Mucosa of rectum (tissue), 2 donors: ENCODE results near the gene TAF6L.
A peak's percentile ranks its signal among the peaks of the same experiment; 100 is the strongest.

Experiments
- H3K27ac ChIP-seq, 2 donors: one replicate each; pipeline ENCODE4 v1.7.0; 2013; ENCODE audit warnings: inconsistent platforms in 2 of 2, low read depth in 2 of 2, low read length in 2 of 2
- H3K27me3 ChIP-seq, 2 donors: one replicate each; pipeline ENCODE4 v1.7.0; 2013; ENCODE audit warnings: low read length in 2 of 2; ENCODE audit not compliant: control insufficient read depth in 2 of 2, insufficient read depth in 2 of 2
- H3K36me3 ChIP-seq, 2 donors: one replicate each; pipeline ENCODE4 v1.7.0; 2013; ENCODE audit warnings: low read length in 2 of 2; ENCODE audit not compliant: control insufficient read depth in 2 of 2, insufficient read depth in 2 of 2
- H3K4me1 ChIP-seq, 2 donors: one replicate each; pipeline ENCODE4 v1.7.0; 2013; ENCODE audit warnings: low read length in 2 of 2, mild to moderate bottlenecking in 1 of 2; ENCODE audit not compliant: control insufficient read depth in 2 of 2, insufficient read depth in 2 of 2
- H3K4me3 ChIP-seq, 2 donors: one replicate each; pipeline ENCODE4 v1.7.0; 2013; ENCODE audit warnings: low read length in 2 of 2
- H3K9ac ChIP-seq, 2 donors: one replicate each; pipeline ENCODE4 v1.7.0; 2013; ENCODE audit warnings: low read length in 2 of 2, low read depth in 1 of 2, mild to moderate bottlenecking in 1 of 2
- H3K9me3 ChIP-seq, 2 donors: one replicate each; pipeline ENCODE4 v1.7.0; 2013; ENCODE audit warnings: low read length in 2 of 2; ENCODE audit not compliant: control insufficient read depth in 2 of 2
- donor health status: healthy.
- donor health status: Normal muscosa, but diverticular disease.

TAF6L gene

DNA sequence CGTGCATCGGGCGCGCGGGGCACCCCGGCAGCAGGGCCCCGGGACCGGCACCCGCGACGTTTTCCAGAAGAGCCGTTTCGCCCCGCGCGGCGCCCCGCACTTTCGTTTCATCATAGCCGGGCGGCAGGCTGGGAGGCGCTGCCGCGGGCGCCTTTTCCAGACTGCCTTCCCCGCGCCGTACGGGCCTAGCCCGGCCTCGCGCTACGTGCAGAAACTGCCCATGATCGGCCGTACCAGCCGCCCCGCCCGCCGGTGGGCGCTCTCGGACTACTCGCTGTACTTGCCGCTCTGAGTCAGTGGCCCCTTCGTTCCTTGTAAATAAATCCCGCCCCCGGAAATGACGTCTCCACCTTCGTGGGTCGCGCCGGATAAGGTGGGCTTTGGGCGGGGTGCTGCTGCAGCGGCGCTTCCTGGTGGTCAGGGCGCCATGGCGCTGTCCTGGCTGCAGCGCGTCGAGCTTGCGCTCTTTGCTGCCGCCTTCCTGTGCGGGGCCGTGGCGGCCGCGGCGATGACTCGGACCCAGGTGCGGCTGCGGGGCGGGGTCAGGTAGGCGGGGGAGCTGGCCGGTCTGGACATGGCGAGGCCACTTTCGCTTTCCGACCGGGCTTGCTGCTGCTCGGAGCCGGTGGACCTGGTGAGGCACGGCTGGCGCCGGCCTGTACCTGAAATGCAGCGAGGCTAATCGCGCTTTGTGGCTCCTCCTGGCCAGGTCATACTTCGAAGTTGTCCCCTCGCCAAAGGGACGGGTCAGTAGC lies 16.0 kb downstream of the TAF6L start, which contains the start of gene TMEM179B:
Gene TMEM179B (plus strand): TSS at position 398 of the 755 bp plus-strand sequence. CDS start 30 bp downstream, at position 428.
- peaks cover 27 to 37% of the 10 kb centered on the region in 2 donors for H3K4me1 ChIP-seq
- H3K9me3 ChIP-seq = no peaks in the 10 kb centered on the region
- peak within 1 kb of the TSS; percentile 93 to 94 for H3K9ac ChIP-seq
- H3K27me3 ChIP-seq = no peaks in the 10 kb centered on the region
- H3K27ac ChIP-seq = peak within 1 kb of the TSS; percentile 97 to 98
- H3K36me3 ChIP-seq = peaks cover 12 to 13% of the 10 kb centered on the region in 2 donors
- H3K4me3 ChIP-seq = peak within 1 kb of the TSS; percentile 90 to 96

DNA sequence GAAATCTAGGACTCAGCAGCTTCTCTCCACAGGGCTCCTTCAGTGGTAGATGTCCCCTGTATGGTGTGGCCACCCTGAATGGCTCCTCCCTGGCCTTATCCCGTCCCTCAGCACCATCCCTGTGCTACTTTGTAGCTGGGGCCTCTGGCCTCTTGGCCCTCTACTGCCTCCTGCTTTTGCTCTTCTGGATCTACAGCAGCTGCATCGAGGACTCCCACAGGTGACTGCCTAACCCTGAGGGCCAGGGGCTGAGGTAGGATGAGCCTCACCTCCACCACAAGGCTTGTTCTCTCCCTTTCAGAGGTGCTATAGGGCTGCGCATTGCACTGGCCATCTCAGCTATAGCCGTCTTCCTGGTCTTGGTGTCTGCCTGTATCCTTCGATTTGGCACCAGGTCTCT lies 17.8 kb downstream of the TAF6L start:
- Histone ChIP-seq H3K9ac (peak overlapping the region in 1 of 2 donors; percentile 93), H3K36me3 (peaks cover 11 to 18% of the 10 kb centered on the region in 2 donors), H3K4me3 (no peak overlapping the region), H3K4me1 (peaks cover 32 to 42% of the 10 kb centered on the region in 2 donors), H3K27ac (no peak overlapping the region), H3K27me3 (no peaks in the 10 kb centered on the region), H3K9me3 (no peaks in the 10 kb centered on the region)

DNA sequence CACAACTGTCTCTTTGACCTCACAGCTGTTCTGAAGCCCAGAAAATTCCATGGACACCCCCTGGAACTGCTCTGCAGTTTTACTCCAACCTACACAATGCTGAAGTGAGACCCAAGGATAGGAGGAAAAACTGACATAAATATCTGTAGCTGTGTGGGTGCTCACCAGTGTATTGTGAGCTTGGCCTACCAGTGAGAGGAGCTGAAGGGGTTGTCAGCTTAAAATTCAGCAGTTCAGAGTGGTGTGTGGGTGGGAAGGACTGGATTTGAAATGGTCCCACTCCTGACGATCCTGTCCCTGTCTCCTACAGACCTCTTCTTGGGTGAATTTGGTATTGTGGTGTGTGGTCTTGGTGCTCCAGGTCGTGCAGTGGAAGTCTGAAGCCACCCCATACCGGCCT lies 18.4 kb downstream of the TAF6L start:
- Histone ChIP-seq H3K4me3 (no peak overlapping the region), H3K27ac (no peak overlapping the region), H3K27me3 (no peaks in the 10 kb centered on the region), H3K9me3 (no peaks in the 10 kb centered on the region), H3K36me3 (peaks cover 16 to 23% of the 10 kb centered on the region in 2 donors), H3K9ac (no peak overlapping the region), H3K4me1 (peaks cover 32 to 42% of the 10 kb centered on the region in 2 donors)

DNA sequence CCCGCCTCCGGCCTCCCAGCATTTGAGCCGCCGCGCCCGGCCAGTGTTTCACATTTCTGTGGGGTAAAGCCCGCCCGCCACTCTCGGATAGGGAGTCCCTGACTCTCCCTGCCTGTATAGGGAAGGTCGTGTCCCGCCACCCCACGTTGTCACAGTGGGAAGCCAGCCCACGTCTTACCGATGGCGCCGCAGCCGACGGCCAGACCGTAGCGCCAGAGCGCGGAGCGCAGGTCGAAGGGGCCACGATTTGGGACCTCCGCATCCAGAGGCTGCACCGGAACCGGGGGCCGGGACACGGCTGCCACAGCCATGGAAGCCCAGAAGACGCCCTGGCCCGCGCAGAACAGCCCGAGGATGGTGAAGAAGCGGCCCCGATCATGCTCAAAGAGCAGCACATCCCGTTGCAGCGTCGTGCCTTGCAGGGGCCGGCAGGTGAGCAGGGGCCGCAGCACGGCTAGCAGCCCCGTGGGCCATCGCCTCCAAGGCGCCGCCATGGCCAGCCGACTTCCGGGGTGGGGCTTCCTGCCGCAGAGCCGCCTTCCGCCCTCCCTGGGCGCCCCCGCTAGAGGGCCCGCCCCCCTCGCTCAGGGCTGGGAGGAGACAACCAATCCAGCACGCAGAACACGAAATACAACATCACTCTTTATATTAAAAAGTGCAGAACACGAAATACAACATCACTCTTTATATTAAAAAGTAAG lies 20.5 kb downstream of the TAF6L start, which contains the start of gene TMEM223:
Gene TMEM223 (minus strand): TSS at position 506 of the 701 bp plus-strand sequence. CDS start 12 bp downstream, at position 494.
- H3K4me3 ChIP-seq = peak within 1 kb of the TSS; percentile 85 to 89
- peaks cover 34 to 40% of the 10 kb centered on the region in 2 donors for H3K36me3 ChIP-seq
- H3K27ac ChIP-seq = peak within 1 kb of the TSS; percentile 79 to 85
- H3K9me3 ChIP-seq = no peaks in the 10 kb centered on the region
- peak within 1 kb of the TSS; percentile 79 to 91 for H3K9ac ChIP-seq
- no peaks in the 10 kb centered on the region for H3K27me3 ChIP-seq
- H3K4me1 ChIP-seq = peaks cover 24 to 35% of the 10 kb centered on the region in 2 donors

DNA sequence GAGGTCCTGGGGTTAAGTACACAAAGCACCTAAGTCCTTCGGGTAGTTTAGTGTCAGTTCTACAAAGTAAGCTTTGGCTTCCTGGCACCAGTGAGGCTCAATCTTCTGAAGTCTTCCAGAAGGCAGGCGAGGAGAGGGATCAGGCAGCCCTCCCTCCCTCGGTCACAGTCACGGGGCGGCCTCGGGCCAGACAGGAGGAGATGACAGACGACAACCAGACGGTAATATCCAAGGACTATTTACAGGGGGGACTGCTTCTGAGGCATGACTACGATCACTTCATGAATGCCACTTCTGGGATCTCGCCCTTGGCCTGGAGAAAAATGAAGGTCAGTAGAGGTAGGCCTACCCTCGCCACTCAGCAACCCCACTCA lies 21.0 kb downstream of the TAF6L start:
- no peaks in the 10 kb centered on the region for H3K27me3 ChIP-seq
- H3K9ac ChIP-seq = peak overlapping the region; percentile 79 to 91
- H3K9me3 ChIP-seq = no peaks in the 10 kb centered on the region
- H3K36me3 ChIP-seq = peaks cover 37 to 44% of the 10 kb centered on the region in 2 donors
- peaks cover 24 to 35% of the 10 kb centered on the region in 2 donors for H3K4me1 ChIP-seq
- peak overlapping the region; percentile 79 to 85 for H3K27ac ChIP-seq
- H3K4me3 ChIP-seq = peak overlapping the region; percentile 24 to 85

DNA sequence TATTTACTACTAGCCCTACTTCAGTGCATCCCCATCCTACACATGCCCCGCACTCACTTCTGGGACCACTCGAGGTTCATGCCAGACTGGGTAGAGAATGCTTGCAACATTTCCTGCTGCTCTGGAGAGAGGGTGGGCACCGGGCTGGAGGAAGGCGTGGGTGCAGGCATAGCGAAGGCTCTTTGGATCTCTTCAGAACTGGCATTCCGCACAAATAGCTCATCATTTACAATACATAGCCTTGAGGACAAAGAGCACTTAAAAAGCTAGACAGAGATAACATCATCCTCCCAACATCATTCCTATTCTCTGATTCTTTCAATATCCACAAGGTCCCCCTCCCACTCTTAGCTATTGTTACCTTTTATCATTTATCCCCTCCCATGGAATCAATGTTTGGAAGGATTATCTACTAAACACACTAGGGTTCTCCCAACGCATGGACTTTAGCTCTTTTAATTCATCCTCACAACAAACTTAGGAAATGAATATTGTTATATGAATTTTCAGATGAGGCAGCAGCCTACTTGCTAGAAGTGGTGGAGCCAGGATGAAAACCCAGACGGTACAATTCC lies 23.1 kb downstream of the TAF6L start:
- H3K36me3 ChIP-seq = peaks cover 46 to 55% of the 10 kb centered on the region in 2 donors
- peaks cover 18 to 25% of the 10 kb centered on the region in 2 donors for H3K4me1 ChIP-seq
- no peaks in the 10 kb centered on the region for H3K27me3 ChIP-seq
- no peak overlapping the region for H3K4me3 ChIP-seq
- no peak overlapping the region for H3K9ac ChIP-seq
- no peaks in the 10 kb centered on the region for H3K9me3 ChIP-seq
- no peak overlapping the region for H3K27ac ChIP-seq

DNA sequence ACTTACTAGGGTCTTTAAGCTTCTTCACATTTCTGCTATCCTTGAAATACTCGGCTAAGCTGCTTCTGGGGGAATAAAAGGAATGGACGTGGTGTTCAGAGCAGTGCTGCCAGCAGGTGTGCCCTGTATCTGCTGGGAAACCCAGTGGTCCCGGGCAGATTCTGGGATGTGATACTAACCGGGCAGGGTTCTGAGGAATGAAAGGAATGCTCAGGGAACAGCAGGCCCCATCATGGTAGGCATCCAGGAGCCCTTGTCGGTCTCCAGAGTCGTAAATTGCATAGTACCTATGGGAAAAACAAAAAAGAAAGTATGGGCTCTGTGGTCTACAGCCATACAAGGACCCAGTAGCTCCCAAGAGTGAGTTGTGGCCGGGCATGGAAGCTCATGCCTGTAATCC lies 25.1 kb downstream of the TAF6L start:
- Histone ChIP-seq H3K4me3 (no peak overlapping the region), H3K27ac (no peak overlapping the region), H3K9ac (no peak overlapping the region), H3K9me3 (no peaks in the 10 kb centered on the region), H3K4me1 (peaks cover 8 to 11% of the 10 kb centered on the region in 2 donors), H3K36me3 (peaks cover 63 to 68% of the 10 kb centered on the region in 2 donors), H3K27me3 (no peaks in the 10 kb centered on the region)

DNA sequence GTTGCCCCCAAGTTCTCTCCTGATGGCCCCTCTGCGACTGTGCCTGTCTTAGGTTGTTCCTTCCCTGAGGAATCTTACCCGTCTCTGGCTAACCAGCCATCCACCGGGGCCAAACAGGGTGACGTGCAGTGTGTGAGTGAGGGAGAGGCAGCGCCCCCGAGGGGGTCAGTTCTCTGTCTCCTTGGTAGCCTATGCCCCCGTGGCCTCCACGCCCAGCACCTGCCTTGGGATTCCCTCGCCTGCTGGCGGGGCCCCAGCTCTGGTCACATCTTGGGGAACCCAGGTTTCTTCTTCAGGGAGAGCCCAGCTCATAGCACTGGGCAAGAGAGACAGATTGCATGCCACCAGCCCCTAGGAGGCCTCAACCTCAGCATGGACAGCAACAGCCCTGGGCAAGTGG lies 28.3 kb downstream of the TAF6L start:
- Histone ChIP-seq H3K9me3 (no peaks in the 10 kb centered on the region), H3K9ac (no peak overlapping the region), H3K36me3 (peaks cover 70 to 76% of the 10 kb centered on the region in 2 donors), H3K4me3 (no peak overlapping the region), H3K27me3 (no peaks in the 10 kb centered on the region), H3K4me1 (peaks cover 8 to 13% of the 10 kb centered on the region in 2 donors), H3K27ac (no peak overlapping the region)

DNA sequence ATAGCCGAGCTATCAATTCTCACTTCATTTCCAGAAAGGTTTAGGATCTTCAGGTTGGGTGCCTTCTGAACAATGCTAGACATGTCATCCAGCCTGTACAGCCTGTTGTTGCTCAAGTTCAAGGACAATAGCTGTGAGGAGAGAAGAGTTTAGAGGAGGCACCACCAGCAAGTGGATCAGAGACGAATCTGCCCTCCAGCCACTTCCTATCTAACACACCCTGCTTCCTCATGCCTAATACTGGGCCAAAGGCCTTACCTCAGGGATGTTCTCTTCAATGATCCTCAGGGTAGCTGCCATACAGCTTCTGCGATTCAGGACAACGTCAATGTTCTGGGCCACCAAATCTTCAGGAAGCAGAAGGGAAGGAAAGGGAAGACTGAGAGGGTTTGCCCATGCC lies 29.9 kb downstream of the TAF6L start:
- no peaks in the 10 kb centered on the region for H3K9me3 ChIP-seq
- peaks cover 9 to 19% of the 10 kb centered on the region in 2 donors for H3K4me1 ChIP-seq
- H3K27ac ChIP-seq = no peak overlapping the region
- no peak overlapping the region for H3K9ac ChIP-seq
- H3K4me3 ChIP-seq = no peak overlapping the region
- no peaks in the 10 kb centered on the region for H3K27me3 ChIP-seq
- peaks cover 56 to 63% of the 10 kb centered on the region in 2 donors for H3K36me3 ChIP-seq
